Astrocyte (in vitro differentiated cells and primary cell): ENCODE results near the gene MROH9. TPM values are rescaled to one million over a fixed set of nuclear protein-coding genes. Genes with fewer than 3 reads are reported as not detected.
A peak's percentile ranks its signal among the peaks of the same experiment; 100 is the strongest.

Source experiments
- DNase-seq: peaks from one replicate; pipeline ENCODE4 v3.0.0-alpha.2; 2010; ENCODE audit warnings: low read depth
- FAIRE-seq: peaks from 2 replicates; lab custom pipeline; 2011; peaks lifted over from hg19 to GRCh38; lab: Jason Lieb, UNC
- H2AFZ ChIP-seq: 2 replicates; pipeline ENCODE4 v1.6.0; 2012; ENCODE audit warnings: low read depth, low read length, inconsistent platforms
- H3K27ac ChIP-seq: 2 replicates; pipeline ENCODE4 v1.5.1; 2011; ENCODE audit warnings: low read depth, low read length, inconsistent platforms
- H3K27me3 ChIP-seq: 2 replicates; pipeline ENCODE4 v1.6.0; 2011; ENCODE audit warnings: low read length, inconsistent platforms; ENCODE audit not compliant: insufficient read depth
- H3K36me3 ChIP-seq: 2 replicates; pipeline ENCODE4 v1.5.1; 2011; ENCODE audit warnings: low read length, inconsistent platforms; ENCODE audit not compliant: insufficient read depth
- H3K4me1 ChIP-seq: 2 replicates; pipeline ENCODE4 v1.5.1; 2011; ENCODE audit warnings: low read length, inconsistent platforms; ENCODE audit not compliant: insufficient read depth
- H3K4me2 ChIP-seq: 2 replicates; pipeline ENCODE4 v1.6.0; 2012; ENCODE audit warnings: low read length, inconsistent platforms
- H3K4me3 ChIP-seq: 2 replicates; pipeline ENCODE4 v1.5.1; 2011; ENCODE audit warnings: low read depth, mild to moderate bottlenecking, low read length, inconsistent platforms; ENCODE audit not compliant: insufficient read depth
- H3K79me2 ChIP-seq: 2 replicates; pipeline ENCODE4 v1.6.0; 2012; ENCODE audit warnings: mild to moderate bottlenecking, low read length, inconsistent platforms; ENCODE audit not compliant: insufficient read depth
- H3K9ac ChIP-seq: 2 replicates; pipeline ENCODE4 v1.6.0; 2012; ENCODE audit warnings: mild to moderate bottlenecking, low read length, inconsistent platforms
- H3K9me3 ChIP-seq: 2 replicates; pipeline ENCODE4 v1.5.1; 2012; ENCODE audit warnings: low read depth, mild to moderate bottlenecking, low read length, inconsistent platforms; ENCODE audit not compliant: insufficient read depth
- H4K20me1 ChIP-seq: 2 replicates; pipeline ENCODE4 v1.6.0; 2012; ENCODE audit warnings: low read length, inconsistent platforms; ENCODE audit not compliant: insufficient read depth
- H3K27ac Mint-ChIP-seq: one replicate; pipeline ENCODE4 v1.8.0; 2021; ENCODE audit warnings: mild to moderate bottlenecking, mixed read lengths; ENCODE audit not compliant: unreplicated experiment
- H3K27me3 Mint-ChIP-seq: one replicate; pipeline ENCODE4 v1.8.0; 2021; ENCODE audit warnings: low read depth, mixed read lengths; ENCODE audit not compliant: unreplicated experiment
- H3K36me3 Mint-ChIP-seq: one replicate; pipeline ENCODE4 v1.8.0; 2021; ENCODE audit warnings: low read depth, mixed read lengths; ENCODE audit not compliant: unreplicated experiment
- H3K4me1 Mint-ChIP-seq: one replicate; pipeline ENCODE4 v1.8.0; 2021; ENCODE audit warnings: low read depth, mixed read lengths; ENCODE audit not compliant: unreplicated experiment
- H3K4me3 Mint-ChIP-seq: one replicate; pipeline ENCODE4 v1.8.0; 2021; ENCODE audit warnings: mild to moderate bottlenecking, moderate library complexity, mixed read lengths; ENCODE audit not compliant: unreplicated experiment
- H3K9me3 Mint-ChIP-seq: one replicate; pipeline ENCODE4 v1.8.0; 2021; ENCODE audit warnings: mild to moderate bottlenecking, mixed read lengths; ENCODE audit not compliant: unreplicated experiment
- CTCF ChIP-seq: IDR thresholded peaks from 2 replicates; pipeline ENCODE4 v1.5.1; 2011; ENCODE audit warnings: low read depth, mild to moderate bottlenecking, inconsistent platforms, low read length, moderate library complexity; ENCODE audit not compliant: insufficient read depth
- EZH2 ChIP-seq: IDR thresholded peaks from 2 replicates; pipeline ENCODE4 v1.6.1; 2012; ENCODE audit warnings: mild to moderate bottlenecking, low read length, inconsistent platforms; ENCODE audit not compliant: insufficient read depth
- total RNA-seq: library from RNA; stranded (reverse); gene quantifications from 2 replicates; pipeline ENCODE4 v1.2.1, GENCODE V29; 2021

The MROH9 gene
- total RNA-seq, 1 donor from 2014 or later, result not detected

DNA sequence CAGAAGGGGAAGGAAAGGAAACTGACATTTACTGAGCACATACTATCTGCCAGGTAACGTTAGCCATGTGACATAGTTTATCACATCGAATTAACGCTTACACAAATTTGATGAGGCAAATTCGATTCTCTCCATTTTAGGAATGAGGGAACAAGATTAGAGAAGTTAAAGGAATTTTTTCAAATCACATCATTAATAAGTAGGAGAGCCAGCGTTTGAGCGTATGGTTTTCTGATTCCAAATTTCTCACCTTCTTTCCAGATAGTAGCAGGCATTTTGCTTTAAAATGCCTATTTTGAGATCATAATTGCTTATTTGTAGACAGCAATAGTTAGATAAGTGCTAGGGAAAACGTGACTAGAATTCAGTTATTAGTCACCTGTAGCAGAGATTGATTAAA, 174.6 kb downstream of the MROH9 start:
- no peak overlapping the region for H3K4me3 Mint-ChIP-seq
- TF ChIP-seq CTCF (no peak), EZH2 (no peak)
- Histone ChIP-seq H3K9me3 (no peaks in the 10 kb centered on the region), H3K4me1 (no peaks in the 10 kb centered on the region), H2AFZ (no peak overlapping the region), H3K4me3 (no peak overlapping the region), H3K27ac (no peak overlapping the region), H3K4me2 (no peak overlapping the region), H4K20me1 (no peaks in the 10 kb centered on the region), H3K79me2 (no peaks in the 10 kb centered on the region), H3K9ac (no peak overlapping the region), H3K27me3 (no peaks in the 10 kb centered on the region), H3K36me3 (no peaks in the 10 kb centered on the region)
- no peak for DNase-seq
- H3K36me3 Mint-ChIP-seq, result no peaks in the 10 kb centered on the region
- FAIRE-seq, result no peak
- no peaks in the 10 kb centered on the region for H3K4me1 Mint-ChIP-seq
- no peak overlapping the region for H3K27ac Mint-ChIP-seq
- no peaks in the 10 kb centered on the region for H3K9me3 Mint-ChIP-seq
- H3K27me3 Mint-ChIP-seq, result no peaks in the 10 kb centered on the region

DNA sequence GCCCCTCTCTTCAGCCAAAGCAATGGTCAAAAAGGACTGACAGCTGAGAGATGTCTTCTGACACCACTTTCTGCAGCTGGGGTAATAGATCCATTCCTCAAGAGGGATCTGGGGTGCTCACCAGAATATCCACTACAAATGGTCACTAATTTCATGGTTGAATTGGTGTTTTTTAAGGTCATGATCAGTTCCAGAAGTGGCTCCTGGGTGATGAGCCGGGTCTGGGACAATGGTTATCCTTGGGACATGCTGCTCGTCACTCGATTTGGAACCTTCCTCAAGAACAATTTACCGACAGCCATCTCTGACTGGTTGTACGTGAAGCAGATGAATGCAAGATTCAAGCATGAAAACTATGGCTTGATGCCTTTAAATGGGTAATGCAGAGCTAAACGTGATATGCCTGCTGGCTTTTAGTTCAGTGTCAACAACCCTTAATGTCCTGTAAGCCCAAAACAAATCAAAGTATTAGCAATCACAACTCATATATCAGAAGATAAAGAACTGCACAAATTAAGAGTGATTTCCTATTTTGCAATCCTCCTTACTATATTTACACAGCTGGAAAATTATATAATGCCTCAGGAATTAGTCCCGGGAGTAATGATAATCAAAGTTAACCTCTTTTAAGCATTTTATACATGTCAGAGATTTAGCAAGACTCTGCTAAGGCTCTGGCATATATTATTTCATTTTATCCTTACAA, 175.4 kb downstream of the MROH9 start:
- no peak overlapping the region for H3K4me2 ChIP-seq
- H4K20me1 ChIP-seq, result no peaks in the 10 kb centered on the region
- FAIRE-seq (no peak), DNase-seq (peak; percentile 16)
- no peaks in the 10 kb centered on the region for H3K9me3 ChIP-seq
- H3K9ac ChIP-seq, result no peak overlapping the region
- no peaks in the 10 kb centered on the region for H3K27me3 ChIP-seq
- no peak overlapping the region for H3K27ac ChIP-seq
- no peak overlapping the region for H2AFZ ChIP-seq
- no peaks in the 10 kb centered on the region for H3K9me3 Mint-ChIP-seq
- no peaks in the 10 kb centered on the region for H3K4me1 ChIP-seq
- H3K4me1 Mint-ChIP-seq, result no peaks in the 10 kb centered on the region
- H3K36me3 ChIP-seq, result no peaks in the 10 kb centered on the region
- H3K79me2 ChIP-seq, result no peaks in the 10 kb centered on the region
- H3K27ac Mint-ChIP-seq, result no peak overlapping the region
- no peak overlapping the region for H3K4me3 ChIP-seq
- H3K27me3 Mint-ChIP-seq, result no peaks in the 10 kb centered on the region
- TF ChIP-seq CTCF, result no peak
- TF ChIP-seq EZH2, result no peak
- H3K36me3 Mint-ChIP-seq, result no peaks in the 10 kb centered on the region
- no peak overlapping the region for H3K4me3 Mint-ChIP-seq

GRCh38 chr1:171112119-171112518, 176.8 kb downstream of the MROH9 start:
- Mint-ChIP-seq H3K4me1 (no peaks in the 10 kb centered on the region), H3K27ac (no peak overlapping the region), H3K36me3 (no peaks in the 10 kb centered on the region), H3K9me3 (no peaks in the 10 kb centered on the region), H3K4me3 (no peak overlapping the region), H3K27me3 (no peaks in the 10 kb centered on the region)
- no peaks in the 10 kb centered on the region for H3K9me3 ChIP-seq
- no peaks in the 10 kb centered on the region for H3K79me2 ChIP-seq
- H4K20me1 ChIP-seq, result no peaks in the 10 kb centered on the region
- H2AFZ ChIP-seq, result no peak overlapping the region
- no peak for TF ChIP-seq EZH2
- TF ChIP-seq CTCF, result no peak
- FAIRE-seq (no peak), DNase-seq (no peak)
- no peak overlapping the region for H3K4me2 ChIP-seq
- no peak overlapping the region for H3K4me3 ChIP-seq
- H3K4me1 ChIP-seq, result no peaks in the 10 kb centered on the region
- H3K9ac ChIP-seq, result no peak overlapping the region
- H3K36me3 ChIP-seq, result no peaks in the 10 kb centered on the region
- H3K27ac ChIP-seq, result no peak overlapping the region
- no peaks in the 10 kb centered on the region for H3K27me3 ChIP-seq
